PC-9 (cell line): ENCODE measurements around the gene FOXO3.

Experiments used
- CTCF ChIP-seq: fragments of 200-600 bp; sonication (generic); conservative IDR thresholded peaks from 2 replicates; pipeline ENCODE4 v1.6.1; 2017; ENCODE audit warnings: mixed run types, antibody characterized with exemption, mild to moderate bottlenecking, moderate library complexity
- EZH2 ChIP-seq: fragments of 200-600 bp; sonication (generic); IDR thresholded peaks from 2 replicates; pipeline ENCODE4 v1.8.0; 2017; ENCODE audit warnings: antibody characterized with exemption, low read depth

GRCh38 chr6:108698593-108699289 lies 138.0 kb downstream of the FOXO3 start:
- TF ChIP-seq CTCF (no peak), EZH2 (no peak)
